A673 (cell line): Measurements from ENCODE around the gene CATSPERZ. TPM values are rescaled to one million over a fixed set of nuclear protein-coding genes. Genes with fewer than 3 reads are reported as not detected.

Source experiments
- BruUV-seq: library from RNA; stranded (reverse); fragments of 400-500 nt; replicated peaks from 2 replicates; lab custom pipeline; 2021; lab: Mats Ljungman, UMichigan
- CTCF ChIA-PET: fragments of 300-600 bp; sonication (Branson Sonifier 250); formaldehyde crosslinking; loops from one replicate; lab custom pipeline; 2022; ENCODE audit warnings: antibody characterized with exemption; lab: Charles Lee
- POLR2A ChIA-PET: fragments of 300-600 bp; sonication (Branson Sonifier 250); formaldehyde crosslinking; loops from one replicate; lab custom pipeline; 2022; ENCODE audit warnings: antibody characterized with exemption; ENCODE audit not compliant: low non-redundant PET; lab: Charles Lee
- DNase-seq: peaks from one replicate; pipeline ENCODE4 v3.0.0-alpha.2; 2015; ENCODE audit warnings: low spot score
- H3K27ac ChIP-seq: fragments of 200-600 bp; sonication (generic); 2 replicates; pipeline ENCODE4 v1.5.1; 2016; ENCODE audit warnings: mixed run types, low read depth, mild to moderate bottlenecking, mixed read lengths, antibody characterized with exemption, low read length; ENCODE audit not compliant: poor library complexity, severe bottlenecking
- H3K27me3 ChIP-seq: fragments of 200-600 bp; sonication (generic); replicated peaks from 2 replicates; pipeline ENCODE4 v1.6.1; 2017; ENCODE audit warnings: mixed run types, low read depth, mild to moderate bottlenecking, mixed read lengths, antibody characterized with exemption, low read length; ENCODE audit not compliant: insufficient read depth, poor library complexity
- H3K36me3 ChIP-seq: fragments of 200-600 bp; sonication (generic); 2 replicates; pipeline ENCODE4 v1.6.1; 2016; ENCODE audit warnings: mixed run types, mild to moderate bottlenecking, mixed read lengths, antibody characterized with exemption, low read length; ENCODE audit not compliant: insufficient read depth, poor library complexity, severe bottlenecking
- H3K4me1 ChIP-seq: fragments of 200-600 bp; sonication (generic); 2 replicates; pipeline ENCODE4 v1.6.1; 2017; ENCODE audit warnings: mixed run types, mild to moderate bottlenecking, mixed read lengths, antibody characterized with exemption, low read length; ENCODE audit not compliant: insufficient read depth, poor library complexity, severe bottlenecking
- H3K4me3 ChIP-seq: fragments of 200-600 bp; sonication (generic); 2 replicates; pipeline ENCODE4 v1.5.1; 2016; ENCODE audit warnings: low read depth, mixed run types, mild to moderate bottlenecking, mixed read lengths, low read length; ENCODE audit not compliant: poor library complexity, severe bottlenecking
- H3K9me3 ChIP-seq: fragments of 200-600 bp; sonication (generic); 2 replicates; pipeline ENCODE4 v1.6.1; 2016; ENCODE audit warnings: mixed run types, low read depth, mild to moderate bottlenecking, mixed read lengths, antibody characterized with exemption, low read length; ENCODE audit not compliant: poor library complexity, severe bottlenecking
- CTCF ChIP-seq: fragments of 300-800, 200-600 bp; sonication (generic); conservative IDR thresholded peaks from 2 replicates; pipeline ENCODE4 v1.5.1; 2017; ENCODE audit warnings: low read depth, mild to moderate bottlenecking, antibody characterized with exemption, low read length, moderate library complexity, mixed read lengths
- EZH2 ChIP-seq: fragments of 200-600 bp; sonication (generic); IDR thresholded peaks from 2 replicates; pipeline ENCODE4 v1.6.1; 2017; ENCODE audit warnings: borderline replicate concordance, low read depth, mild to moderate bottlenecking, mixed read lengths, antibody characterized with exemption, low read length; ENCODE audit not compliant: poor library complexity, severe bottlenecking
- intact Hi-C: fragments of 100-400 bp; cut with micrococcal nuclease; formaldehyde crosslinking; loops from one replicate; pipeline ENCODE4 v1.10.0; 2022; ENCODE audit not compliant: unreplicated experiment
- total RNA-seq: library from RNA; stranded (reverse); gene quantifications from 2 replicates; pipeline ENCODE4 v1.2.3, GENCODE V29; 2021

Gene CATSPERZ
- total RNA-seq, 1 experiment from 2014 or later: not detected

- no peaks in the 10 kb centered on the region for H3K9me3 ChIP-seq
- intact Hi-C loops: no loop called here
- TF ChIP-seq CTCF (no peak), EZH2 (no peak)
- no peak overlapping the region for H3K27ac ChIP-seq
- ChIA-PET CTCF (no interaction called here), POLR2A (no interaction called here)
- DNase-seq: no peak
- BruUV-seq: no TSS peak
- H3K27me3 ChIP-seq: no peaks in the 10 kb centered on the region
- H3K4me1 ChIP-seq: no peaks in the 10 kb centered on the region
- no peak overlapping the region for H3K4me3 ChIP-seq
- peaks cover 79% of the 10 kb centered on the region for H3K36me3 ChIP-seq
These were observed 40.6 kb upstream of the CATSPERZ start for GRCh38 chr11:64259533-64260067.

GRCh38 chr11:64260147-64260708 lies 39.9 kb upstream of the CATSPERZ start:
- H3K4me3 ChIP-seq: no peak overlapping the region
- no peaks in the 10 kb centered on the region for H3K27me3 ChIP-seq
- no peaks in the 10 kb centered on the region for H3K4me1 ChIP-seq
- ChIA-PET POLR2A (no interaction called here), CTCF (interaction anchor here (0.7 kb wide), 1 partner anchor 422 kb away, joined by 4 read pairs; no protein-coding TSS in a partner anchor)
- TF ChIP-seq EZH2 (no peak), CTCF (no peak)
- intact Hi-C loops: no loop called here
- no TSS peak for BruUV-seq
- H3K27ac ChIP-seq: no peak overlapping the region
- H3K9me3 ChIP-seq: no peaks in the 10 kb centered on the region
- peaks cover 76% of the 10 kb centered on the region for H3K36me3 ChIP-seq
- DNase-seq: no peak

GRCh38 chr11:64261556-64262080 lies 38.5 kb upstream of the CATSPERZ start:
- no peak for DNase-seq
- ChIA-PET POLR2A (no interaction called here), CTCF (interaction anchor here (0.9 kb wide), 1 partner anchor 10 kb away, joined by 3 read pairs; the partner anchor contains the start of gene PLCB3)
- TF ChIP-seq CTCF (no peak), EZH2 (no peak)
- intact Hi-C loops: no loop called here
- no TSS peak for BruUV-seq
- H3K4me3 ChIP-seq: no peak overlapping the region
- no peaks in the 10 kb centered on the region for H3K27me3 ChIP-seq
- H3K4me1 ChIP-seq: no peaks in the 10 kb centered on the region
- no peak overlapping the region for H3K27ac ChIP-seq
- no peaks in the 10 kb centered on the region for H3K9me3 ChIP-seq
- H3K36me3 ChIP-seq: peaks cover 72% of the 10 kb centered on the region
